HG02973 (cell line): ENCODE results near the gene LUZP4.
"Not testable (repeated sequence)": the region's sequence is repeated elsewhere in the genome, so short reads cannot be mapped to it uniquely, and the experiment has no call there.

Experiments
- ATAC-seq: cut with Tn5 transposase; IDR thresholded peaks from one replicate; pipeline ENCODE4 v1.9.1; 2021; ENCODE audit warnings: moderate library complexity; ENCODE audit not compliant: unreplicated experiment

The LUZP4 gene

GRCh38 chrX:115333446-115333845 lies 43.9 kb downstream of the LUZP4 start:
- ATAC-seq: no peak

- no peak for ATAC-seq
These were observed 48.1 kb downstream of the LUZP4 start for GRCh38 chrX:115337491-115338144.

- ATAC-seq: no peak
These were observed 50.0 kb downstream of the LUZP4 start for GRCh38 chrX:115339441-115340025.

- ATAC-seq: no peak
These were observed 51.9 kb downstream of the LUZP4 start for GRCh38 chrX:115341421-115341820.

- no peak for ATAC-seq
These were observed 55.5 kb downstream of the LUZP4 start for GRCh38 chrX:115344885-115345614.

GRCh38 chrX:115345615-115346014 lies 56.1 kb downstream of the LUZP4 start:
- no peak for ATAC-seq

GRCh38 chrX:115346738-115347137 lies 57.2 kb downstream of the LUZP4 start:
- not testable (repeated sequence) for ATAC-seq

GRCh38 chrX:115348446-115349225 lies 59.1 kb downstream of the LUZP4 start:
- no peak for ATAC-seq

GRCh38 chrX:115350711-115351381 lies 61.3 kb downstream of the LUZP4 start:
- ATAC-seq: no peak

- ATAC-seq: no peak
These were observed 66.9 kb downstream of the LUZP4 start for GRCh38 chrX:115356369-115356768.
